ENCODE measurements around the gene PTPRJ.
A peak's percentile ranks its signal among the peaks of the same experiment; 100 is the strongest.
"Not testable (repeated sequence)": the region's sequence is repeated elsewhere in the genome, so short reads cannot be mapped to it uniquely, and the experiment has no call there.

PTPRJ gene

DNA sequence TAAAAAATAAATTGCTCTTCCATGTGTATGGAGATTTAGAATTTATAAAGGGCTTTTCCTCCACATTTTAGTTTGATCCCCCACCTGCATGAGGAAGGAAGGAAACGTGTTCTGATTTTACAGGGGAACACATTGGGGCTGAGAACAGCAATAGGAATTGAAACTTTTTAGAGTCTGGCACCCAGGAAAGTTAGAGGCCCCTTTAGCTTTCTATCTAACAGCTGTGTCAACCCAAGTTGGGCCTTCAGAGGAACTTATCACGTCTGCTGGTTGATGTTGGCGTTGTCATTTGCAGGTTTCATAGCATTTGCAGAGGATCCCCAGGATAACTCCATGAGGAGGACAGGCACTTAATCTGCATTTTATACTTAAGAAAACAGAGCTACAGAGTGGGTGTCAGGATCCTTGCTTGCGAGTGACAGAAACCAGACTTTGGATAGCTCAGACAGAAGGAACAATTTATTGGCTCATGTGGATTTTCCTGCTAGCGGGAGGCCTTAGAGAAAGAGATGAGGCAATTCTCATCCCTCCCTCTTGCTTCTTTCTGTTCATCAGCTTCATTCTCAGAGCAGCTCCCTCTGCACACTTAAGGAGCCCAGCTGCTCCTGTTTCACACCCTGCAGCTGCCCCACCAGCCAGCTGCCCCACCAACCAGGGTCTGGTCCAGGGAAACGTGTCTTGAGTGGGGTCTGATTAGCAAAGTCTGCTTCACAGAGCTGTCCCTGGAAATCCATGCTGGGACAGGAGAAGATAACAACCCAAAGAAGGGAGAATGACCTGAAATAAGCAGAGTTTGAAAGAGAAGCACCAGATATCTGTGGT, 143.8 kb downstream of the PTPRJ start:
- no peak for DNase-seq

DNA sequence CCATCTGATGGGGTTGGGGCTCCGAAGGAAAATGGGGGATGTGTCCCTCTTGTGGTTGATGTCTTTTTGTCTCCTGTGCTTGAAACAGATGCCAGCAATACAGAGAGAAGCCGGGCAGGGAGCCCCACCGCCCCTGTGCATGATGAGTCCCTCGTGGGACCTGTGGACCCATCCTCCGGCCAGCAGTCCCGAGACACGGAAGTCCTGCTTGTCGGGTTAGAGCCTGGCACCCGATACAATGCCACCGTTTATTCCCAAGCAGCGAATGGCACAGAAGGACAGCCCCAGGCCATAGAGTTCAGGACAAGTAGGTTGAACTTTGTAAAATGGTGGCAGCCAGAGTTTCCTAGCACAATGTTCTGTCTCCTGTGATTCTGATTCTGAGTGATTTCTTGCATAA, 144.5 kb downstream of the PTPRJ start:
- no peak for DNase-seq

DNA sequence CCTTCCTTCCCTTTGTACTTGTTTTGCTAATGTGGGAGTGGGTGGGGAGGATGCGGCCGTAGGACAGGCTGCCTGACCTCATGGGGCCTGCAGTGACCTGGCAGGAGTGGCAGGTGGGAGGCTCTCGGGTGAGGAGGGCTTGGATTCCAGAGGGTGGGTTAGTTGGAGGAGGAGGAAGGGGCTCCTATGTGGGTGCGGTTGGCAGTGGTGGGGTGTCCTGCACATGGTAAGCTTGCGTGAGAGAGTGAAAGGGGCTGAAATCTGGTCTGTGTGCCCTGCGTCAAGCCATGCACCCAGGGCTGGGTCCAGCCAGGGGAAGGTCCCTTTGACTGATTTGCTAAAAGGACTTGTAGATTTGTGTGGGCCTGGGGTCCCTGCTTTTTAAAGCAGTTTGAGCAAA, 145.5 kb downstream of the PTPRJ start:
- no peak for DNase-seq

DNA sequence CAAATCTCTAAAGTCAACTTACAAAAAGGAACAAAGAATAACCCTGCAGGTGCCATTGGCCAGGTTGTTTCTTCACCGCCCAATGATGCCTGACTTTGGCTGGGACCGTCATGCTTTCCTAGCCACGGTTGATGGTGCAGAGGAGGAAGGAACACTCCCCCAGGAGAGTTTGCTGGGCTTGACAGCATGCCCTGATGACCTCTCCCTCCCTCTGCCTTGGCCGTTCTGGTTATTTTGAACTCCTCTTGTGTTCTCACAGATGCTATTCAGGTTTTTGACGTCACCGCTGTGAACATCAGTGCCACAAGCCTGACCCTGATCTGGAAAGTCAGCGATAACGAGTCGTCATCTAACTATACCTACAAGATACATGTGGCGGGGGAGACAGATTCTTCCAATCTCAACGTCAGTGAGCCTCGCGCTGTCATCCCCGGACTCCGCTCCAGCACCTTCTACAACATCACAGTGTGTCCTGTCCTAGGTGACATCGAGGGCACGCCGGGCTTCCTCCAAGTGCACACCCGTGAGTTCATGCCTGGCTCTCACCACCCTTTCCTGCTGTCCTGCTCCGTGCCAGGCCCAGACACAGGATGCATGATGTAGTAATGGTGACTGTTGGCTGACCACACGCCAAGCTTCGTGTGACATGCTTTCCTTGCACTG, 147.3 kb downstream of the PTPRJ start:
- no peak for DNase-seq

DNA sequence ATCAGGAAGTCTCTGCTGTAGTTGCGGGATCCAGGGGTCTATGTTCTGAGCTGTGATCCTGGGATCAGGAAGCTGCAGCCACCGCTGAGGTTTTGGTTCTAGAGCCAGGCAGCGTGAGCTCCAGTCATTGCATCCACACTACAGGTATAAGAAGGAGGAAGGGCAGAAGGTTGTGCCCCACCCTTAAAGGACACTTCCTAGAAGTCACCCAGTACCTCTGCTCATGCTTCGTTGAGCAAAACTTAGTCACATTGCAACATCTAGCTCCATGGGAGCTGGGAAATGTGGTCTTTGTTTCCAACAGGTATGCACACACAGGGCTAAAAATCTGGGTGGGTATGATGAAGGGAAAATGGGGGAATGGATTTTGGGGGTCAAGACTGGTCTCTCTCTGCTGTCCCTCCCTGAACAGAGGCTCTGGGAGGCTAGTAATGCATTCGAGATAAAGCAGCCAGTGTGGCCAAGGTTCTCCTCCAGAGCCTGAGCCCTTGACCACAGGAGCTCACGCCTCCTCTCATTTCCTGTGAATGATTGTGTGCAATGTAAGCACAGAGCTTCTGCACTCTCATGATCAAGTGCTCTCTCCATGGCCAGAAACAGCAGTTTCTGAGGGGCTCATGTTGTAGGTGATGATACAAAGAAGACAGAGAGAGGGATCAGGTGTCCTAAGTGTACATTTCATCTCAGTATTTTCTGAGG, 149.5 kb downstream of the PTPRJ start:
- no peak for DNase-seq

DNA sequence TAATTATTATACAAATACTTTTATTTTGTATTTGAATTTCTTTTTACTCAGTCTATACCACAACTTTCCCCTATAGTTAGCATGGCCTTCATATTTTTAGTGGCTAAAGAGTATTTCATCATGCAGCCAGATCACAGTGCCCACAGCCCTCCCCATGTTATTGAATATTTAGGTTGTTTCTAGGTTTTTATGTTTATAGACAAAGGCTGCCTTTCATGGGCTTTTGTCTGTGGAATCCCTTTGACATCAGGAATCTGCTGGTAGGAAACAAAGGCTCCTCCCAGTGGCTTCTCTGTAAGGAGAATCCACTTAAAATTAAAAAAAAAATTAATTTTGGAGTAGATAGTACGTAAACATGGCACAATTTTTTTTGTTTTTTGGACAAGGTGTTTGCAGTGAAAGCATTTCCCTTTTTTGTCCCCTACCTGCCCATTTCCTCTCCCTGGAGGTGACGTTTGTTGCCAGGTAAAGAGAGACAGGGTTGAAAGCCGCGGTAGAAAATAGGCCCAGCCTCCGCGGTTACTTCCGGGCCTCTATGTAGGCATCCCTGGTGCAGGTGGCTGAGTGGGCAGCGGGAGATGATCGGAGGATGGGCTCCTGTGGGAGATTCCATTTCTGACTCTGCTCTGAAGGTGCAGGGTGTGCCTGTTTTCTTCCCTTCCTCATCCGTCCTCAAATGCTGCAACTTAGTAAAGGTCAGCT, 154.0 kb downstream of the PTPRJ start:
- DNase-seq = no peak

DNA sequence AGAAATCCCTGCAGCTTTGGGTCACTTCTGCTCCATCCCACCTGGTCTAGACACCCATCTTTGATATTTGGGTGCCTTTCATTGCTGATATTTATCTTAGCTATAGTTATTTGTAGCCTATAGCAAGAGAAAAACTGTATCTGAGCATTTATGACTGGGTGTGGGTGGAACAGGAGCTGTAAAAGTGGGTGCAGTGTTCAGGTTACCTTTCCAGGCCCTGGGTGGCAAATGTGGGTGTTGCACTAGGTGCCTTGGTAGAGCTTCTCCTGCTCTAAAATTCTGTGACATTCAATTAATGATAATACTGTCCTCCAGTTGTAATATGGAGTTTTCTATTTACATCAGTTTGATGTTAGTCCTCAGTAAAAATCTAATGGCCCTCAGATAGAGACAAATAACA, 157.9 kb downstream of the PTPRJ start:
- no peak for DNase-seq

DNA sequence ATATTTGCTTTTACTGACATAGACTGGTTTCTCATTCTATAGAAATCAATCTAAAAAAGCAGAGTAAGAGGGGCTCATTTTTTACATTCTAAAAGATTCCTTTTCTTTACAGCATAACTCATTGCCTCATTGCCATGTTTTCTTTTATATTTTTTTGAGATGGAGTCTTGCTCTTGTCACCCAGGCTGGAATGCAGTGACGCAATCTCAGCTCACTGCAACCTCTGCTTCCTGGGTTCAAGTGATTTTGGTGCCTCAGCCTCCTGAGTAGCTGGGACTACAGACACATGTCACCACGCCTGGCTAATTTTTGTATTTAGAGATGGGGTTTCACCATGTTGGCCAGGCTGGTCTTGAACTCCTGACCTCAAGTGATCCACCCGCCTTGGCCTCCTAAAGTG, 159.5 kb downstream of the PTPRJ start:
- not testable (repeated sequence) for DNase-seq

DNA sequence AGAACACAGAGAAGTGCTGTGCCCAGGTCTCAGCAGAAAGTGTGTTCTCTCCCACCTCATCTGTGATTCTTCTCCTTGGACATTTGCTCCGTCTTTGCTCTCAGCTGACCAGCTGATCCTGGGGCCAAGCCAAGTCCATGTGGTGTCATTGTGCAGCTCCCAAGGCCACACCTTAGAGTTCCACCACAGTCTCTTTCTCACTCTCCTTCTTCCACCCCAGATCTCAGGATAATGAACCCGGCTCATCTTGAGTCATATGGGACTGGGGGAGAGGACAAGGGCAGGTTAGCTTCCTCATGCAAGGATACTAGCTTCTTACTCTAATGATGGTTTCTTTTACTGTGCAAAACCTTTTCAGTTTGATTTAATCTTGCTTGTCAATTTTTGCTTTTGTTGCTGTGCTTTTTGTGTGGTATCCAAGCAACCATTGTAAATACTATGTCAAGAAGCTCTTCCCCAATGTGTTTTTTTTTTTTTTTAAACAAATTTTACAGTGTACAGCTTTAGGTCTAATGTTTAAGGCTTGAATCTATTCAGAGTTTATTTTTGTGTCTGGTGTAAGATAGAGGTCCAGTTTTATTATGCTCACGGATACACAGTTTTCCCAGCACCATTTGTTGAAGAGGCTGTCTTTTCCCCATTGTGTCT, 161.2 kb downstream of the PTPRJ start:
- DNase-seq = peak; percentile 5

DNA sequence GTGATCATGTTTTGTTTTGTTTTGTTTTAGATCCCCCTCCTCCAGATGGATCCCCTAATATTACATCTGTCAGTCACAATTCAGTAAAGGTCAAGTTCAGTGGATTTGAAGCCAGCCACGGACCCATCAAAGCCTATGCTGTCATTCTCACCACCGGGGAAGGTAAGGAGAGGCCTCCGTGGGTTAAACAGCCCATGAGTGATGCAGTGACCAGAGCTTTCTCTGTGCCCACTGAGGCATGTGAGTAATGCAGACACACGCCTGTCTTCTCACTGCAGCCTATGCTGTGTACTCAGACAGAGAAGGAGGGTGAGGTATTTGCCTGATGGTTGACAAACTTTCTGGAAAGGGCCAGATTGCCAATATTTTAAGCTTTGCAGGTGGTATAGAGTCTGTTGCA, 162.5 kb downstream of the PTPRJ start:
- DNase-seq = no peak

DNA sequence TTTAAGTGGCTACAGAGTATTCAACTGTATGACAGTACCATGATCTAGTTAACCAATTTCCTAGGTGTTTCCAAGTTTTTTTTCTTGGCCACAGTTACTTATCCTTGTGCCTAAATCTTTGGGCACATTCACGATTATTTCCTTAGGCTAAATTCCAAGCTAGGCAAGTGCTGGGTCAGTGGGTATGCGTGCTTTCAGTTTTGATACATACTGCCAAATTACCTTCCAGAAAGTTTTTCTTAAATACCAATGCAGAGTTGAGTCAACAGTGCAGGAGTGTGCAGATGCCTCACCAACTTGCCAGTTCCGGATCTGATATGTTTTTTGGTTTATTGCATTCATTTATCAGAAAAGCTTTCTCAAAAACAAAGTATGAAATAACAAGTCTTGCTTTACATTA, 168.4 kb downstream of the PTPRJ start:
- no peak for DNase-seq

DNA sequence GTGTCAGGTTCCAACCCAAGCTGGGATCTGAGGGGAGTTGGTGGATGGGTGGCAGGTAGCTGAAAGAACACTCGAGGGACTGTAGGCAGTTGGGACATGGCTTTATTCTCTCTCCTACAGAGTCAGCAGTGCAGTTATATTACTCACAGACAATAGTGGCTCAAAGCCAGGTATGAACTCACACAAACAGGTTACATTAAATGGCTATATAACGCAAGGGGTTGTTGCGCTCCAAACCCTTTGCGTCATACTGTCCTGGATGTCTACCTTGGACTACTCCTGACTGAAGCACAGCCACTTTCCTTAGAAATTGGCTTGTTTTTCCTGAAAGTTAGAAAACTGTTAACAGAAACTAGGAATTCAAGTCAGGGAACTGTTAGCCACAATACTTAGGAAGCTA, 169.9 kb downstream of the PTPRJ start:
- no peak for DNase-seq

DNA sequence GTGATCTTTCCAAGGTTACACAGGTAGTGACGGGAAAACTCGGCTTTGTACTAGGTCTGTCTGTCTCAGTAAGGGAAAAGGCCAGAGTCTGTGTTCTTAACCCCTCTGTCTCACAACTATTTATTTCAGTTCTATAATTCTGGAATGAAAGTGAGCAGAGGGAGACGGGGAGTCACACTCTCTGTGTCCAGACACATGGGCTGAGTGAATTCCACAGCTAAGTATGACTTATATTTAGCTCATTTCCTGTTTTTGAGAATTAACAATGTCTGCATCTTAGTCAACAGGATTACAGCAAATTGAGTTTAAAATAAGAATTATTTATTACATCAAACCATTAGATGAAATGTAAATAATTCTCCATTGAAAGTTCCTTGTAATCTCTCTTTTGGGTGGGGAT, 173.8 kb downstream of the PTPRJ start:
- no peak for DNase-seq

DNA sequence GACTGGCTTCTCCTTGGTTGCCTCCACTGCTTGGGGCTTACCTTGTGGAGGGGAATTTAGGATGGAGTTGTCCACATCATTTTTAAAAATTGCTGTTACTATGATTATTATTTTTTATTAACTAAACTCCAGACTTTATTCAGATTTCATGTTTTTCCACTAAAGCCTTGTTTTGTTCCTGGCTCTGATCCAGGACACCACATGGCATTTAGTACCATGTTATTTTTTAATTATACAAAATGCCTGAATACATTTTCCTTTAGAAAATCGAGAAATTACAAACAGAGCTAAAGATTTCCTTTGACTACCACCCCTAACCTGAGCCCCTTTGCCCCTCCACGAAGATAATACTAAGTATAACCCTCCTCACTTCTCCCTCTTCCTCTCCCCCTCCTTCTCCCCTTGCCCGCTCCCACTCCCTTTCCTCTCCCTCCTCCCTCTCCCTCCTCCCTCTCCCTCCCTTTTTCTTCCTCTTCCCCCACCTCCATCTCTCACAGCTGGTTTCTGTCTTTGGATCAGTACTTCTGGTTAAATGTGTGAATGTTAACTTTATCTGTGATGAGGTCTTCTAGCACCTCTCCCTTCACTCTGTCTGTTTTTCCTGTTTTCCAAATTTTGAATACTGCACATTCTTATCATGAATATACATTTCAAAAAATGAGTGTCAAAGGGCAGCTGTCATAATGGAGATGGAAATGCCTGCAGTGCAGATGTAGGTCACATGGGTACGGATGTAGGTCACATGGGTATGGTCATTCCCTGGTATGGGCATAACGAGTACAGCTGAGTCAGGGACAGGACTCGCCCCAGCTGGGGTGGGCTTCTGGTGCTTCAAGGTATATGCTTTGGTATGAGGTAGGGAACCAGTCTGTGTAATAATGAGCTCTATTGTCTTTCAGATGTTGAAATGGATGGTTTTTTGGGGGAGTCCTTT, 181.9 kb downstream of the PTPRJ start:
- no peak for DNase-seq

DNA sequence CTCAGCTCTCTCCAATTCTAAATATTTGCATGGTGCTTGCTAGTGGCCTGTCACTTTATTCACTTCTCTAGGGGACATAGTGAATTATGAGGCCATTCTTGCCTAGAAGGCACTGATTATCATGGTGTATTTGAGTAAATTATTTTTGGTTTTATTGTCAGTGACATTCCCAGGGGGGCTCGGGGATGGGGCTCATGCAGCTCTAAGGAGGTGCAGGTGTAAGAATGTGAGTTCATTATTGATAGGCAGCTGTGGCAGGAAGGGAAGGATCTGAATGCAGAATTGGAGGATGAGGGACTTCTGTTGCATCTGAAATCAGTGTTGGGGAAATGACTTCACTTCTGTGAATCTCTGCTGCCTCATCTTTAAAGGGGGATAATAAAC, 182.5 kb downstream of the PTPRJ start:
- DNase-seq = no peak

DNA sequence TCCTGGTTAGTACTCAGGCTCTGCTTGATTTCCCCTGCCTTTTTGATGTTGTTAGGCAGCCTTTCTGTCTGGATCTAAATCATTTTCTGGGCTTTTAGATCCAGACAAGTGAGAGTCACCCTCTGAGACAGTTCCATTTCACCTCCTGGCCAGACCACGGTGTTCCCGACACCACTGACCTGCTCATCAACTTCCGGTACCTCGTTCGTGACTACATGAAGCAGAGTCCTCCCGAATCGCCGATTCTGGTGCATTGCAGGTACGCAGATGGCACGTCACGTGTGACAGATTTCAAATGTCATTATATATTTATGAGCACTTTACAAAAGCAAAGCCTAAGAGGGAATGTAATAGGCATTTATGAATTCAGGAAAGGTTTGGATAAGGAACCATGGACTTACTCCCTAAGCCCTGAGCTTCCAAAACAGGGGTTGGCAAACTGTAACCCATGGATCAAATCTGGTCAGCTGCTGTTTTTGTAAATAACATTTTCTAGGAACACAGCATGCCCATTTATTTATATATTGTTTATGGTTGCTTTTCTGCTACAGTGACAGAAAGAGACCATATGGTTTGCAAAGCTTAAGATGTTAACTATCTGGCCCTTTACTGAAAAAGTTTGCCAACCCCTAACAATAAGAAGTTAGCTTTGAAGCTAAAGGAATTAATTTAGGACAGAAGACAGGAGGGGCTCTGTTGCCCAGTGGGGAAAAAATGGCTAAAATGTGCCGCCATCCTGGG, 183.2 kb downstream of the PTPRJ start:
- no peak for DNase-seq

DNA sequence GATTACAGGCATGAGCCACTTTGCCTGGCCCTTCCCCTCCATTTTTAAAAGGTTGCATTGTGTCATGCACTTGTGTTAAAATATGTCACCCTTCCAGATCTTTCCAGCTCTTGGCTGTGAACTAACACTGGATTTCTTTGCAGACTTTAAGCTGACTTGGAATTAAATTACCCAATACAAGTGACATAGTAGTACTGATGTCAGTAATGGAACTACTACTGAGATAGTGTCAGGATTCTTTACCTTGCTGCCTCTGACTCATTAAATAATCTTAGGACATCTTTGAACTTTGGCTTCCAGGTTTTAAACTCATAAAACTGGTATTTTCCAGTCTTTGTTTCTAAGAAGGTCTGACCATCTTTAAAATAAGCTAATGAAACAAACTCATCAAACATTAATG, 184.5 kb downstream of the PTPRJ start:
- no peak for DNase-seq

DNA sequence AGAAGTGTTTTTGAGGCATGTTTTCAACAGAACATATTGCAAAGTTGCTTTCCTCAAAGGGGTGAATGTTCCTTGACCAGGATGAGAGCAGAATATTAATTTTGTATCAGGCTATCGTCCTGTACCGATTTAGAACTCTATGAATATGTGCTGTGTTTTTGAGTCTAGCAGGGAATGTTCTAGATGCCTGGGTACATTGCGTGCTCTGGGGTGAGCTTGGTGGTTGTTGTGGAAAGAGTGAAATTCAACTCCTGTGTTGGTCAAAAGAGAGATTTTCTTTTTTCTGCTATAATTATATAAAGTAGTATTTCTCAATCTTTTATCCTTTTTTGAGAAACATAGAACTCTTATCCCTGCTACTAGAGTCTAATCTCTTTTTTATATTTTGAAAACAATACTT, 185.1 kb downstream of the PTPRJ start:
- no peak for DNase-seq

DNA sequence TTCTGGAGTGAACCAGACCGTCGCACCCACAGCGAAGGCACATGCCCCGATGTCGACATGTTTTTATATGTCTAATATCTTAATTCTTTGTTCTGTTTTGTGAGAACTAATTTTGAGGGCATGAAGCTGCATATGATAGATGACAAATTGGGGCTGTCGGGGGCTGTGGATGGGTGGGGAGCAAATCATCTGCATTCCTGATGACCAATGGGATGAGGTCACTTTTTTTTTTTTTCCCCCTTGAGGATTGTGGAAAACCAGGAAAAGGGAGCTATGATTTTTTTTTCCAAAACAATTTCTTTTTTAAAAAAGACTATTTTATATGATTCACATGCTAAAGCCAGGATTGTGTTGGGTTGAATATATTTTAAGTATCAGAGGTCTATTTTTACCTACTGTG, 187.0 kb downstream of the PTPRJ start:
- DNase-seq = no peak

DNA sequence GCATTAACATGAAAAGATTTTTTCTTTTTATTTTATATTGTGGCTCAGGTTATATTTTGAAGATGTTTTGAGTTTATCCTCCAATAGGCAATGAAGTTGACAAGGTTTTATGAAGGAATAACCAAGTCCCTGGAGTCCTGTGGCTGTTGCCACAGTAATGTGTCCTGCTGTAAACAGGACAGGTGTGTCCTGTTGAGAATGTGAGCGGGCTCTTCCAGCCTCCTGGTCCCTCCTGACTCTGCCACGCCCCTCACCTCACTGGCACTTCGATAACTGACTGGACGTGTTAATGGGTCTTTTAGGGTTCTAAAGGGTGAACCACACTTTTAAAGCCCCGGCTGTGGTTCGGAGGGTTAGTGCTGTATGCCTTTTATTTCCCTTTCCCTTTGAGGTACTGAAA, 188.5 kb downstream of the PTPRJ start:
- DNase-seq = no peak

DNA sequence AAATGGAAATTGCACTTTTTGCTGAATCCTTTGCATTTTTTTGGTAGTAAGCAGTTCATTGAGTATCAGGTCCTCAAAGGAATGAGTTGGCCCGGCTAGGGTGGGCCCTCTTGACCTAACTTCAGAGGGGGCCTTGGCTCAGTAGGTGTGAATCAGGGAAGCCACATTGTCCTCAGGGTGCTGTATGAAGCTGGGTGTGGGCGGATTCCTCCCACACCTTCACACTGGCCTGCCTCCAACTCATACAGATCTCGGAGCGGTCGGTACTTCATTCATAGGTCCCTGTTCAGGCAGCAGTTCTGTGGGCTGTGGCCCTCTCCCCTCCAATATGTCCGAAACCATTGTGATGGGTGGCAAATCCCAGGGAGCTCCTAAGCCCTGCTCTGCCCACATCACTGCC, 188.9 kb downstream of the PTPRJ start:
- no peak for DNase-seq
